ENCODE measurements around the gene TLL1.

GRCh38 chr4:165921546-165921945, 48.5 kb downstream of the TLL1 start:
- no peak for TF ChIP-seq CTCF (IDR thresholded peaks at IDR 0.05)
- TF ChIP-seq POLR2A (IDR thresholded peaks at IDR 0.05): no peak
